Stimulated activated CD8-positive, alpha-beta memory T cell treated with anti-CD3 and anti-CD28 coated beads, Interleukin-12 subunit alpha, Interleukin-12 subunit beta, amount 100 ng/mL, for 24 hours (primary cell): ENCODE measurements around the gene FOXO3B.
"Not testable (repeated sequence)": the region's sequence is repeated elsewhere in the genome, so short reads cannot be mapped to it uniquely, and the experiment has no call there.

Experiments
- DNase-seq: peaks from one replicate; pipeline ENCODE4 v3.0.0-alpha.2; 2020; ENCODE audit errors: extremely low read depth

The FOXO3B gene

DNA sequence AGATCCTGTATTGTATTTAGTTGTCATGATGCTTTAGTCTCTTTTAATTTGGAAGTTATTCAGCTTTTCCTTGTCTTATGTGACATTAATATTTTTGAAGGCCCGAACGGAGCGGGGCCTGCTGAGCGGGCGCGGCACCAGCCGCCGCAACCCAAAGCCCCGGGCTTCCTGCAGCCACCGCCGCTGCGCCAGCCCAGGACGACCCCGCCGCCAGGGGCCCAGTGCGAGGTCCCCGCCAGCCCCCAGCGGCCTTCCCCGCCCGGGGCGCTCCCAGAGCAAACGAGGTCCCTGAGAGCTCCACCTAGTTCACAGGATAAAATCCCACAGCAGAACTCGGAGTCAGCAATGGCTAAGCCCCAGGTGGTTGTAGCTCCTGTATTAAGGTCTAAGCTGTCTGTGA lies 32.0 kb downstream of the FOXO3B start:
- DNase-seq = not testable (repeated sequence)

DNA sequence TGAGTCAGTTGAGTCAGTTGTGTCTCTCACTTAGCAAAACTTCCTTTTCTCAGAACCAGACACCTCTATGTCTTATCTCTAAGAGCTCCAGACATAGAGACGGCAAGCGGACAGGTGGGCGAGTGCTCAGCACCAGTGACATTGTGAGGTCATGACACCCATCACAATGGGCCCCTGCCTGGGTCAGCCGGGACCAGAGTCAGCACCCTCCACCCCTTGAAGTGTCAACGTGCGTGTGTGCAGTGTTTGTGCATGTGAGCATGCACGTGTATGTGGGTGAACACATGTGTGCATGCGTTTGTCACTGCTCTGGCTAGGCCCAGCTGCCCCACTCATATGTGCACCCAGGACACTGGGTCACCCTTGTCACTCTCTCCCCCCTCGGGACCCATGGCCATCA lies 37.8 kb downstream of the FOXO3B start, which contains the start of gene TBC1D28:
Gene TBC1D28, minus strand, starts transcription at position 101 of the 400 bp plus-strand sequence. CDS start 3,039 bp downstream, outside the sequence.
- DNase-seq = not testable (repeated sequence)

DNA sequence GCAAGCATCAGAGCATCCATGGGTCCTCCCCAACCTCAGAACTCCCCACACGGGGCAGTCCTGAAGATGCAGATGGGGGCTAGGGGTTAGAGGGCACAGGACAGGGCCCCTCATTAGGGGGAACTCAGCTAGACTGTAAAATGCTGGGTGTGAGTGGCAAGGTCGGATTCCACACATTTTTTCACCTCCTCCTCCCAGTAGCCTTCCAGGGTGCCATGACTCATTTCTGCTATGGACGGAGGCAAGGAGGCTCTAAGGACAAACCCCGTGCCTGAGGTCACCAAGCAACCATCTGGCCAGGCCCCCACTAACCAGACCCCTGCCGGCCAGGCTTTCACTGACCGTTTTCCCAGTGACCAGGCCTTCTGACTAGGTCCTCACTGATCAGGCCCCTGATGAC lies 39.0 kb downstream of the FOXO3B start:
- not testable (repeated sequence) for DNase-seq

DNA sequence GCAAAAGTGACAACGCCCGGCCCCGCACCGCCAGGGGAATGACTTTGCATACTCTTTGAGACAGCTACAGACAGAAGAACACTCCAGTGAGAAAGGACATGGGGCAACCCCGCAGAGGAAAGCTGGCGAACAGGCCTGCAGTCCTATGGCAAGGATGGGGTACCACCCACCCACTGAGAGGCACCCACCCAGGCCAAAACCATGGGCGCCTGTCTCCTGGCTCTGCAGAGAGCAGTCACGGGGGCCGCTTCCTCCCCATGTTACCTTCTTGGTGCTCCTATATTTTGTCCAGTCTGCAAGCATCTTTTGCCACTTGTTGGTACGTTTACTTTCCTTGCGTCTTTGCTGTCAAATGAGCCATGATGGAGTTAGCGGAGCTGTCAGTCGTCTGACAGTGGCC lies 43.8 kb downstream of the FOXO3B start:
- DNase-seq = not testable (repeated sequence)

DNA sequence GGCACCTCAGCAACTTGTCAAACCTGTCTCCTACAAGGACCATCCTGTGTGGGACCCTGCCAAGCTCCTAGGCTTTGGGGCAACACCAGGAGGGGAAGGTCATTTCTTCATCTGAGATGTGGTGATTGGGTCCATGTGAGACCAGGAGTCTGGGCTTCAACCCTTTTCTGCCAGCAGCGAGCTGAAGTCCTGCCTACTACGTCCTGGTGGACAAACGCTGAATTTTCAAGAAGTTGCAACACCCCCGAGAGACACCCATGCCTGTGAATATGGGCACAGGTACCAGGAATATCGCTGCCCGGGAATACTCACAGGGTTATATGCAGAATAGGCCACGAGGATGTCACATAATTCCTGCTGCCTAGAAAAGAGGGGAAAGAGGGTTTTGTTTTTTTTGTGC lies 45.9 kb downstream of the FOXO3B start:
- not testable (repeated sequence) for DNase-seq

DNA sequence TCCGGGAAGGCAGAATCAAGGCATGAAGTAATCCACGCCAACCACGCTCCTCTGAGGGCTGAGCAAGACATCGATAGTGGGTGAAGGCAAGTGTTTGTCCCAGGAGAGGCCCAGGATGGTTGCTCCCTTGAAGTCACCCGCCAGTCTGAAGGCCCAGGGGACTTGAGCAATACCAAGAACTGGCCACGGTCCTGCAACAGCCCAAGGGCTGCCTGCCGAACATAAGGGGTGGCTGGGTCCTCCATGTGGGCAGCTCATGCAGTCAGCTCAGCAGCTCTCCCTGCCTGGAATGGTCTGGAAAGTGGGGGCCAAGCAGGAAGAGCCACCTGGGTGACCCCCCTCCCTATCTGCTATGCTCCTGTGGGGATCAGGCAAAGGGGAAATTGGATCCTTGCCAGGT lies 46.3 kb downstream of the FOXO3B start:
- DNase-seq = not testable (repeated sequence)

DNA sequence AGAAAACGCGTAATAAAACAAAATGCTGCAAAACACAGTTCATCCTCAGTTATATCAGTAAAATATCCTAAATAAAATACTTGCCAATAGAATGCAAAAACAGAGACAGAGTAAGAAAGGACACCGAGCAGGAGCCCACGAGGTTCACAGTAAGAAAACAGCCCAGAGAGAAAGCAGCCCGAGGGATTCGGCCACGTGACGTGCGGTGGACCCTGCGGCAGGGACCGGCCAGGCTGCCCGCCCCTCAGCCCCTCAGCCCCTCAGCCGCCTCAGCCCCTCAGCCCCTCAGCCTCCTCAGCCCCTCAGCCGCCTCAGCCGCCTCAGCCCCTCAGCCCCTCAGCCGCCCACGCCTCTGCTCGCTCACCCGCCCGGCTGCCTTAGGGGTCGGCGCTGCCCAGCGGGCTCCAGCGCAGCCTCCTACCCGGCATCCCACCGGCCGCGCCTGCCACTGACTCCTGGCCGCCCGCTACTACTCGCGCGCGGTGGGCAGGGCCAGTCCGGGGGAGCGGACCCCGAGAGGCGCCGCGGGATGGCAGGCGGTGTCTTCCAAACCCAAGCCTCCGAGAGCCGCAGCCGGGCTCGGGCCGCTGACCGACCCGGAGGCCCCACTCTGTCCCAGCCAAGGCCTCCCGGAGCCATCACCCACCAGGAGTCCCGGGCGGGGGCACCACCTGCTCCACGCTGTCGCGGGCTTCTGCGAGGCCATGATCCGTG lies 47.4 kb downstream of the FOXO3B start:
- not testable (repeated sequence) for DNase-seq
